ENCODE results near the gene FAM107A.
A peak's percentile ranks its signal among the peaks of the same experiment; 100 is the strongest.

DNA sequence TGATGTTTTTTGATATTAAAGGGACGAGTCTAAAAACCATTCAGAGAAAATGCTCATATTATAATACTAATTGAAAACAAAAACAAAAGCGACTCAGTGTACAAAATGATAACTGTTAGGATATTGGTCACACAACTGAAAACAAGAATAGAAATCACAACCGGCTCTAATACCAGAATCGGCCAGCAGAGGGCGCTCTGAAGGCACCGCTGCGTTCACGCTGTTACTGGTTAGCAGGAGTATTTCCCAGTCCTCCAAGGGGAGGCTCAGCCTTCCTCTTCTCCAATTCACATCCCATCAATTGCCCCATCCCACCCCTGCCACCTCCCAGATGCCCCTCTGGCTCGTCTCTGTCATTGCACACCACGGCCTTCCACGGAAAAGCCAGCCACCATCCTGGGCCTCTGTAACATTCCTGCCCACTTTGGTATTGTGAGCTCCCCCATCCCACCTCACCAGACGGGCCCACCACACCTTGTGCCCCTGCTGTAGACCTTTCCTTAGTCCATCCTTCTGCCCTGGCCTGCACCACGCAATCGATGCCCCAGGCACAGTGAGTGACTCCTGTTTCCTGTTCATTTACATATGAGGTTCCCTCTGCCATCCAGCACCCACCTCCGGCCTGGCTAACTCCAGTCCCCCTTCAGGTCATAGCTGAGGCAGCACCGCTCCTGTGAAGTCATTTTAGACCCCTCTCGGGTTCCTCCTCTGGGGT is 8.5 kb downstream of the FAM107A start:
- TF ChIP-seq, protein P1, sequence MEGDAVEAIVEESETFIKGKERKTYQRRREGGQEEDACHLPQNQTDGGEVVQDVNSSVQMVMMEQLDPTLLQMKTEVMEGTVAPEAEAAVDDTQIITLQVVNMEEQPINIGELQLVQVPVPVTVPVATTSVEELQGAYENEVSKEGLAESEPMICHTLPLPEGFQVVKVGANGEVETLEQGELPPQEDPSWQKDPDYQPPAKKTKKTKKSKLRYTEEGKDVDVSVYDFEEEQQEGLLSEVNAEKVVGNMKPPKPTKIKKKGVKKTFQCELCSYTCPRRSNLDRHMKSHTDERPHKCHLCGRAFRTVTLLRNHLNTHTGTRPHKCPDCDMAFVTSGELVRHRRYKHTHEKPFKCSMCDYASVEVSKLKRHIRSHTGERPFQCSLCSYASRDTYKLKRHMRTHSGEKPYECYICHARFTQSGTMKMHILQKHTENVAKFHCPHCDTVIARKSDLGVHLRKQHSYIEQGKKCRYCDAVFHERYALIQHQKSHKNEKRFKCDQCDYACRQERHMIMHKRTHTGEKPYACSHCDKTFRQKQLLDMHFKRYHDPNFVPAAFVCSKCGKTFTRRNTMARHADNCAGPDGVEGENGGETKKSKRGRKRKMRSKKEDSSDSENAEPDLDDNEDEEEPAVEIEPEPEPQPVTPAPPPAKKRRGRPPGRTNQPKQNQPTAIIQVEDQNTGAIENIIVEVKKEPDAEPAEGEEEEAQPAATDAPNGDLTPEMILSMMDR (conservative IDR thresholded peaks at IDR 0.05), result peak; percentile 89
- no peak for TF ChIP-seq ZFX (IDR thresholded peaks at IDR 0.05)
